ENCODE measurements around the gene TMCC2. TPM values are rescaled to one million over a fixed set of nuclear protein-coding genes. Genes with fewer than 3 reads are reported as not detected.

The TMCC2 gene
- total RNA-seq, 1 experiment from 2014 or later = 2.7 TPM

DNA sequence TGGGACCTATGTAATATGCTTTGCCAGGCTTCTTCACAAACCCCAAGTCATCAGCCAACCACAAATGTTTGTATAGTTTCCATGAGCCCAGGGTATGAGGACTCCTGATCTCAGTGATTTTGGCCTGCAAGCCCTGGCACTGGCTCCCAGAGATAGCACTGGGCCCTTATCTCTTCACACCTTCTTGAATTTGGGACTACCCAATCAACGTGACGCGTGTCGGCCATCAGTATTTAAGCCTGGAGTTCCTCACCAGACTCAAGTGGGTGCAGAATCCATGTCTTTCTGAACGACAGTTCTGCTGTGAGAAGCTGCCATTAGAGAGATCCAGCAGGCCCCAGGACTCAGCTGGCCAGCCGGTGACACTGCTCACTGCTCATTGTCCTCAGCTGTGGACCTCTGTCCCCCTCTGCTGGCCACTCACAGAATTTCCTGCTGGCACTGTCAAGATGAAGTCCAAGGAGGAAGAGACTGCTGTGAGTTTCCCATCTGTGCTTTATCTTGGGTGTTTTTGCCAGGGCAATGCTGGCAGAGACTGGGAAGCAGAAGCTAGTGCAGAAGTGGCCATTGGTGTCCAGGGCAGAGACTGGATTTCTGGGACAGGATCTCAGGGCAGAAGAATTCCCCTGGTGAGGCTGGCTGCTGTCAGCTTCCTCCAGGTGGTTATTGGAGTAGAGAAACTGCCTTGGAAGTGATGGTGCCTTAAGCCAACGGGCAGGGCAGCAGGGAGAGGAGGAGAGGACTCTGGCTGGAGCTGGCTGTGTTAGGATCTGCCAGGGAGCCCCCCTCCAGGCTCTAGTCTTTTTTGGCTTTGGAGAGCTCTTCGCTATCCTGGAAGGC, 28.4 kb downstream of the TMCC2 start:
- ATAC-seq = peak; percentile 92
- Histone ChIP-seq H3K9me2 (ENCODE audit: insufficient read depth) (no peaks in the 10 kb centered on the region), H3K9me3 (ENCODE audit: control insufficient read depth in 1 of 2, insufficient read depth in 1 of 2, low read depth in 1 of 2, low read length in 2 of 2) (no peaks in the 10 kb centered on the region), H4K20me1 (ENCODE audit: insufficient read depth) (no peaks in the 10 kb centered on the region), H3K4me1 (ENCODE audit: control insufficient read depth in 1 of 2, insufficient read depth in 2 of 2, low read length in 2 of 2) (peaks cover 17 to 36% of the 10 kb centered on the region in 2 experiments), H2AFZ (ENCODE audit: low read depth, low read length, poor library complexity, severe bottlenecking) (no peak overlapping the region), H3K4me3 (replicated peaks in 1 of 2; ENCODE audit: low read depth in 1 of 2, low read length in 2 of 2) (no peak overlapping the region), H3K9ac (ENCODE audit: low read length) (no peak overlapping the region), H3K79me2 (ENCODE audit: insufficient read depth, low read length) (no peaks in the 10 kb centered on the region), H3K27me3 (ENCODE audit: insufficient read depth, low read length) (no peaks in the 10 kb centered on the region), H3K4me2 (ENCODE audit: low read length) (0 out of 2 replicates have a peak overlapping the region, but pooled peaks have one; percentile 14), H3K27ac (ENCODE audit: low read depth, low read length) (no peak overlapping the region), H3K36me3 (ENCODE audit: control insufficient read depth in 1 of 2, insufficient read depth in 2 of 2, low read length in 2 of 2) (no peaks in the 10 kb centered on the region)
- ChIA-PET POLR2A (interaction anchor here (1.9 kb wide), 1 partner anchor 15 kb away, joined by 5 read pairs; no protein-coding TSS in a partner anchor), RAD21 (ENCODE audit: low non-redundant PET in 1 of 2, low total read pairs in 2 of 2, uncharacterized antibody in 2 of 2, unreplicated experiment in 2 of 2) (interaction anchor here (0.6 to 2.6 kb wide), 13 partner anchors 15 to 280 kb away, joined by 3 to 20 read pairs (median 6); no protein-coding TSS in a partner anchor), CTCF (interaction anchor here (0.8 to 4.6 kb wide), 18 partner anchors 9 to 449 kb away, joined by 3 to 66 read pairs (median 6); partner anchors contain the start of genes RBBP5 and TMCC2)
- BruUV-seq (replicated peaks) = no TSS peak
- TF ChIP-seq, protein P1, sequence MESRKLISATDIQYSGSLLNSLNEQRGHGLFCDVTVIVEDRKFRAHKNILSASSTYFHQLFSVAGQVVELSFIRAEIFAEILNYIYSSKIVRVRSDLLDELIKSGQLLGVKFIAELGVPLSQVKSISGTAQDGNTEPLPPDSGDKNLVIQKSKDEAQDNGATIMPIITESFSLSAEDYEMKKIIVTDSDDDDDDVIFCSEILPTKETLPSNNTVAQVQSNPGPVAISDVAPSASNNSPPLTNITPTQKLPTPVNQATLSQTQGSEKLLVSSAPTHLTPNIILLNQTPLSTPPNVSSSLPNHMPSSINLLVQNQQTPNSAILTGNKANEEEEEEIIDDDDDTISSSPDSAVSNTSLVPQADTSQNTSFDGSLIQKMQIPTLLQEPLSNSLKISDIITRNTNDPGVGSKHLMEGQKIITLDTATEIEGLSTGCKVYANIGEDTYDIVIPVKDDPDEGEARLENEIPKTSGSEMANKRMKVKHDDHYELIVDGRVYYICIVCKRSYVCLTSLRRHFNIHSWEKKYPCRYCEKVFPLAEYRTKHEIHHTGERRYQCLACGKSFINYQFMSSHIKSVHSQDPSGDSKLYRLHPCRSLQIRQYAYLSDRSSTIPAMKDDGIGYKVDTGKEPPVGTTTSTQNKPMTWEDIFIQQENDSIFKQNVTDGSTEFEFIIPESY (IDR thresholded peaks at IDR 0.05; ENCODE audit: extremely low read depth, insufficient replicate concordance, low read length) = no peak
- TF ChIP-seq YY1 (IDR thresholded peaks at IDR 0.05; ENCODE audit: extremely low read depth, insufficient replicate concordance, low read depth, low read length) (peak; percentile 44), RAD21 (IDR thresholded peaks at IDR 0.05; ENCODE audit: low read depth) (peak; percentile 99)
- TF ChIP-seq, protein P2, sequence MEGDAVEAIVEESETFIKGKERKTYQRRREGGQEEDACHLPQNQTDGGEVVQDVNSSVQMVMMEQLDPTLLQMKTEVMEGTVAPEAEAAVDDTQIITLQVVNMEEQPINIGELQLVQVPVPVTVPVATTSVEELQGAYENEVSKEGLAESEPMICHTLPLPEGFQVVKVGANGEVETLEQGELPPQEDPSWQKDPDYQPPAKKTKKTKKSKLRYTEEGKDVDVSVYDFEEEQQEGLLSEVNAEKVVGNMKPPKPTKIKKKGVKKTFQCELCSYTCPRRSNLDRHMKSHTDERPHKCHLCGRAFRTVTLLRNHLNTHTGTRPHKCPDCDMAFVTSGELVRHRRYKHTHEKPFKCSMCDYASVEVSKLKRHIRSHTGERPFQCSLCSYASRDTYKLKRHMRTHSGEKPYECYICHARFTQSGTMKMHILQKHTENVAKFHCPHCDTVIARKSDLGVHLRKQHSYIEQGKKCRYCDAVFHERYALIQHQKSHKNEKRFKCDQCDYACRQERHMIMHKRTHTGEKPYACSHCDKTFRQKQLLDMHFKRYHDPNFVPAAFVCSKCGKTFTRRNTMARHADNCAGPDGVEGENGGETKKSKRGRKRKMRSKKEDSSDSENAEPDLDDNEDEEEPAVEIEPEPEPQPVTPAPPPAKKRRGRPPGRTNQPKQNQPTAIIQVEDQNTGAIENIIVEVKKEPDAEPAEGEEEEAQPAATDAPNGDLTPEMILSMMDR (IDR thresholded peaks at IDR 0.05 in 2 of 3, conservative IDR thresholded peaks at IDR 0.05 in 1 of 3; ENCODE audit: borderline replicate concordance in 1 of 3, insufficient read depth in 1 of 3, low read depth in 2 of 3, low read length in 2 of 3) = peak; percentile 88 to 96 (median 95)
- peak; percentile 69 for DNase-seq (ENCODE audit: low read depth, low spot score)
- intact Hi-C loops (cut with micrococcal nuclease) = loop anchor here (1.0 to 5.0 kb wide), 8 partner anchors 27 to 448 kb away; partner anchors contain the start of gene DSTYK
